SU-DHL-6 (cell line): ENCODE measurements around the gene NIPAL4.

Experiments
- EZH2phosphoT487 ChIP-seq: fragments of 200-600 bp; sonication (generic), shearing (Covaris generic); conservative IDR thresholded peaks from 2 replicates; pipeline ENCODE4 v1.6.1; 2018; ENCODE audit warnings: mild to moderate bottlenecking, antibody characterized with exemption, low read length, moderate library complexity, mixed read lengths
- TF ChIP-seq, protein P1 (sequence below): fragments of 200-600 bp; sonication (generic); IDR thresholded peaks from one replicate; pipeline ENCODE4 v1.5.1; 2017; ENCODE audit warnings: antibody characterized with exemption, mild to moderate bottlenecking, low read length, moderate library complexity; ENCODE audit not compliant: insufficient read depth, poor library complexity, severe bottlenecking

DNA sequence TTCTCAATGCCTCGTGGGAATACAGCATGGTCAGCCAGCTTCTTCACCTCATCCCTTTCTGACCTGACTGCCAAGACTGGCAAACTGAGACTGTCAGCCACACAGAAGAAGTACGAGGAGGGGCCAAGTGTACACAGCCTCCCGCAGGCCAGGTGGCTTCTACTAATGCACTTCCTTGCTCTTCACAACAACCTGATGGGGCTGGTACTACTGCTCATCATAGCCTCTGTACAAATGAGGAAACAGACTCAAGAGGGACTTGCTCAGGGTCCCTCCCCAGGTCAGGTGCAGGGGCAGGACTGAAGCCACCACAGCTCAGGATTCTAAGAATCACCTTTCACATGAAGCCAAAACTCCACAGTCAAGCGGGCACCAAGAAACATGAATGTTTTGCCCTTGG, 21.3 kb downstream of the NIPAL4 start:
- TF ChIP-seq, protein P1, sequence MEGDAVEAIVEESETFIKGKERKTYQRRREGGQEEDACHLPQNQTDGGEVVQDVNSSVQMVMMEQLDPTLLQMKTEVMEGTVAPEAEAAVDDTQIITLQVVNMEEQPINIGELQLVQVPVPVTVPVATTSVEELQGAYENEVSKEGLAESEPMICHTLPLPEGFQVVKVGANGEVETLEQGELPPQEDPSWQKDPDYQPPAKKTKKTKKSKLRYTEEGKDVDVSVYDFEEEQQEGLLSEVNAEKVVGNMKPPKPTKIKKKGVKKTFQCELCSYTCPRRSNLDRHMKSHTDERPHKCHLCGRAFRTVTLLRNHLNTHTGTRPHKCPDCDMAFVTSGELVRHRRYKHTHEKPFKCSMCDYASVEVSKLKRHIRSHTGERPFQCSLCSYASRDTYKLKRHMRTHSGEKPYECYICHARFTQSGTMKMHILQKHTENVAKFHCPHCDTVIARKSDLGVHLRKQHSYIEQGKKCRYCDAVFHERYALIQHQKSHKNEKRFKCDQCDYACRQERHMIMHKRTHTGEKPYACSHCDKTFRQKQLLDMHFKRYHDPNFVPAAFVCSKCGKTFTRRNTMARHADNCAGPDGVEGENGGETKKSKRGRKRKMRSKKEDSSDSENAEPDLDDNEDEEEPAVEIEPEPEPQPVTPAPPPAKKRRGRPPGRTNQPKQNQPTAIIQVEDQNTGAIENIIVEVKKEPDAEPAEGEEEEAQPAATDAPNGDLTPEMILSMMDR: no peak
- TF ChIP-seq EZH2phosphoT487: no peak
